Stimulated activated CD4-positive, alpha-beta T cell treated with anti-CD3 and anti-CD28 coated beads, Interleukin-12 subunit alpha, Interleukin-12 subunit beta, amount 100 ng/mL, for 48 hours (primary cell): ENCODE data around the gene PARL.

Experiments used
- DNase-seq, 3 donors: peaks; one replicate each; pipeline ENCODE4 v3.0.0-alpha.2; 2020; ENCODE audit warnings: low read depth in 2 of 3, low spot score in 1 of 3

PARL gene

GRCh38 chr3:183818041-183818620 is 66.5 kb downstream of the PARL start:
- no peak for DNase-seq

- no peak for DNase-seq
Observed at GRCh38 chr3:183817639-183818038, 67.0 kb downstream of the PARL start.

- DNase-seq, result no peak
Observed at GRCh38 chr3:183816681-183817510, 67.8 kb downstream of the PARL start.

- DNase-seq, result no peak
Observed at GRCh38 chr3:183815951-183816475, 68.7 kb downstream of the PARL start.

GRCh38 chr3:183815563-183815940 is 69.1 kb downstream of the PARL start:
- DNase-seq, result no peak

- DNase-seq, result no peak
Observed at GRCh38 chr3:183814240-183814639, 70.4 kb downstream of the PARL start.

- DNase-seq, result no peak
Observed at GRCh38 chr3:183812761-183813445, 71.8 kb downstream of the PARL start.

GRCh38 chr3:183811638-183812037 is 73.0 kb downstream of the PARL start:
- DNase-seq, result no peak

- DNase-seq, result no peak
Observed at GRCh38 chr3:183810643-183811594, 73.8 kb downstream of the PARL start.

GRCh38 chr3:183809270-183809669 is 75.4 kb downstream of the PARL start:
- DNase-seq, result no peak

- DNase-seq, result no peak
Observed at GRCh38 chr3:183808355-183808754, 76.3 kb downstream of the PARL start.

- DNase-seq, result no peak
Observed at GRCh38 chr3:183807881-183808280, 76.8 kb downstream of the PARL start.

- DNase-seq, result no peak
Observed at GRCh38 chr3:183807209-183807728, 77.4 kb downstream of the PARL start.

- no peak for DNase-seq
Observed at GRCh38 chr3:183802989-183803388, 81.7 kb downstream of the PARL start.

GRCh38 chr3:183801601-183802000 is 83.1 kb downstream of the PARL start:
- no peak for DNase-seq

GRCh38 chr3:183800243-183800863 is 84.3 kb downstream of the PARL start:
- no peak for DNase-seq

GRCh38 chr3:183799461-183799860 is 85.2 kb downstream of the PARL start:
- DNase-seq, result no peak

GRCh38 chr3:183797996-183798395 is 86.7 kb downstream of the PARL start:
- DNase-seq, result no peak

GRCh38 chr3:183796372-183796771 is 88.3 kb downstream of the PARL start:
- no peak for DNase-seq

- no peak for DNase-seq
Observed at GRCh38 chr3:183794452-183794851, 90.2 kb downstream of the PARL start.
